GM19438 (cell line): ENCODE measurements around the gene SLC38A2.
"Not testable (repeated sequence)": the region's sequence is repeated elsewhere in the genome, so short reads cannot be mapped to it uniquely, and the experiment has no call there.

Source experiments
- ATAC-seq: cut with Tn5 transposase; IDR thresholded peaks from one replicate; pipeline ENCODE4 v1.9.1; 2021; ENCODE audit warnings: low read depth; ENCODE audit not compliant: unreplicated experiment

The SLC38A2 gene

GRCh38 chr12:46339051-46339450 is 33.5 kb downstream of the SLC38A2 start:
- no peak for ATAC-seq

- ATAC-seq: no peak
These were observed 40.3 kb downstream of the SLC38A2 start for GRCh38 chr12:46332260-46332659.

GRCh38 chr12:46325075-46325474 is 47.5 kb downstream of the SLC38A2 start:
- not testable (repeated sequence) for ATAC-seq

GRCh38 chr12:46320731-46321130 is 51.8 kb downstream of the SLC38A2 start:
- no peak for ATAC-seq

GRCh38 chr12:46318037-46318436 is 54.5 kb downstream of the SLC38A2 start:
- ATAC-seq: no peak
